ENCODE measurements around the gene INPP5A. TPM values are rescaled to one million over a fixed set of nuclear protein-coding genes. Genes with fewer than 3 reads are reported as not detected.

The INPP5A gene
- total and polyA plus RNA-seq, 9 of the 15 experiments (the other 6 are each of a cell fraction or from before 2014, with no cell fraction given) = 0.66 to 11.6 (median 7.7) TPM

DNA sequence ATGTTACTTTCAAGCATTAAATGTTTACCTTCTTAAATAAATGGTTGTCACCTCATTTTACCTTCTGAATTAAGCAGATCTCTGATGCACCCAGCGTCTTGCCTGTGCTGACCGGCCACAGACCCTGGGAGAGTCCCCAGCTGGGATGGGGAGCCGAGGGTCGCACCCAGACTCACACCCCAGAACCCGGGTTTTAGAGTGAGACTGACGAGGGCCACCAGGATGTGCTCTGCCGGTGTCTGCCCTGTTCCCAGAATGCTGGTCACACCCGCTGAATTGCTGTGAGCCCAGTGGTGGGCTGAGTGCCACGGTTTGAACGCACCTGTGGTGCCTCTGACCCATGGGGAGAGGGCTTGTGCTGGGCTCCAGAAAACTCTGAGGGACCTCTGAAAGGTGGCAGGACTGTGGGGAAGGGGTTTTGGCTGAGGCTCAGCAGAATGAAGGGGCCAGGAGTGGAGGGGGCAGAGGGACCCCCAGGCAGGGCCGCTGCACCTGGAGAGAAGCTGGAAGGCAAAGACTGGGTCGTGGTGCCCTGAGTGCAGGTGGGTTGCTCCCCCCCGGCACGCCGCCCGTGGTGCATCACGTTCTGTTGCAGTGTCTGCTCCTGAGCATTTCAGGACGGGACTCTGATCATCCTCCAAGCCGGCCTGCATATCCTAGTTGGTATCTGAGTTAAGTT lies 39.2 kb downstream of the INPP5A start (continued):
- TF ChIP-seq, protein P1, sequence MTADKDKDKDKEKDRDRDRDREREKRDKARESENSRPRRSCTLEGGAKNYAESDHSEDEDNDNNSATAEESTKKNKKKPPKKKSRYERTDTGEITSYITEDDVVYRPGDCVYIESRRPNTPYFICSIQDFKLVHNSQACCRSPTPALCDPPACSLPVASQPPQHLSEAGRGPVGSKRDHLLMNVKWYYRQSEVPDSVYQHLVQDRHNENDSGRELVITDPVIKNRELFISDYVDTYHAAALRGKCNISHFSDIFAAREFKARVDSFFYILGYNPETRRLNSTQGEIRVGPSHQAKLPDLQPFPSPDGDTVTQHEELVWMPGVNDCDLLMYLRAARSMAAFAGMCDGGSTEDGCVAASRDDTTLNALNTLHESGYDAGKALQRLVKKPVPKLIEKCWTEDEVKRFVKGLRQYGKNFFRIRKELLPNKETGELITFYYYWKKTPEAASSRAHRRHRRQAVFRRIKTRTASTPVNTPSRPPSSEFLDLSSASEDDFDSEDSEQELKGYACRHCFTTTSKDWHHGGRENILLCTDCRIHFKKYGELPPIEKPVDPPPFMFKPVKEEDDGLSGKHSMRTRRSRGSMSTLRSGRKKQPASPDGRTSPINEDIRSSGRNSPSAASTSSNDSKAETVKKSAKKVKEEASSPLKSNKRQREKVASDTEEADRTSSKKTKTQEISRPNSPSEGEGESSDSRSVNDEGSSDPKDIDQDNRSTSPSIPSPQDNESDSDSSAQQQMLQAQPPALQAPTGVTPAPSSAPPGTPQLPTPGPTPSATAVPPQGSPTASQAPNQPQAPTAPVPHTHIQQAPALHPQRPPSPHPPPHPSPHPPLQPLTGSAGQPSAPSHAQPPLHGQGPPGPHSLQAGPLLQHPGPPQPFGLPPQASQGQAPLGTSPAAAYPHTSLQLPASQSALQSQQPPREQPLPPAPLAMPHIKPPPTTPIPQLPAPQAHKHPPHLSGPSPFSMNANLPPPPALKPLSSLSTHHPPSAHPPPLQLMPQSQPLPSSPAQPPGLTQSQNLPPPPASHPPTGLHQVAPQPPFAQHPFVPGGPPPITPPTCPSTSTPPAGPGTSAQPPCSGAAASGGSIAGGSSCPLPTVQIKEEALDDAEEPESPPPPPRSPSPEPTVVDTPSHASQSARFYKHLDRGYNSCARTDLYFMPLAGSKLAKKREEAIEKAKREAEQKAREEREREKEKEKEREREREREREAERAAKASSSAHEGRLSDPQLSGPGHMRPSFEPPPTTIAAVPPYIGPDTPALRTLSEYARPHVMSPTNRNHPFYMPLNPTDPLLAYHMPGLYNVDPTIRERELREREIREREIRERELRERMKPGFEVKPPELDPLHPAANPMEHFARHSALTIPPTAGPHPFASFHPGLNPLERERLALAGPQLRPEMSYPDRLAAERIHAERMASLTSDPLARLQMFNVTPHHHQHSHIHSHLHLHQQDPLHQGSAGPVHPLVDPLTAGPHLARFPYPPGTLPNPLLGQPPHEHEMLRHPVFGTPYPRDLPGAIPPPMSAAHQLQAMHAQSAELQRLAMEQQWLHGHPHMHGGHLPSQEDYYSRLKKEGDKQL (CRISPR knock-in tag; IDR thresholded peaks at IDR 0.05; ENCODE audit: borderline replicate concordance) = no peak
- no peak for TF ChIP-seq TAF1 (IDR thresholded peaks at IDR 0.05; ENCODE audit: control insufficient read depth, extremely low read depth, insufficient read depth, low read length, severe bottlenecking)
- TF ChIP-seq HNRNPK (IDR thresholded peaks at IDR 0.05; ENCODE audit: low read depth, low read length, poor library complexity, severe bottlenecking) = no peak
- no peak for TF ChIP-seq ZNF140 (CRISPR knock-in tag; IDR thresholded peaks at IDR 0.05)
- no peak for TF ChIP-seq SOX6 (IDR thresholded peaks at IDR 0.05)
- TF ChIP-seq GTF2A2 (tag; IDR thresholded peaks at IDR 0.05) = no peak
- TF ChIP-seq ZNF695 (CRISPR knock-in tag; IDR thresholded peaks at IDR 0.05) = no peak
- TF ChIP-seq NCOR1 (IDR thresholded peaks at IDR 0.05) = no peak
- no peak for TF ChIP-seq NELFE (IDR thresholded peaks at IDR 0.05; ENCODE audit: insufficient read depth, insufficient read length)
- TF ChIP-seq FOXJ2 (tag; IDR thresholded peaks at IDR 0.05) = no peak
- TF ChIP-seq POLR2B (IDR thresholded peaks at IDR 0.05; ENCODE audit: low read depth, partially characterized antibody) = no peak
- TF ChIP-seq XRCC3 (IDR thresholded peaks at IDR 0.05) = no peak
- TF ChIP-seq ZZZ3 (IDR thresholded peaks at IDR 0.05) = no peak
- TF ChIP-seq HNRNPH1 (optimal IDR thresholded peaks at IDR 0.05; ENCODE audit: low read depth, low read length) = no peak
- TF ChIP-seq, protein P2, sequence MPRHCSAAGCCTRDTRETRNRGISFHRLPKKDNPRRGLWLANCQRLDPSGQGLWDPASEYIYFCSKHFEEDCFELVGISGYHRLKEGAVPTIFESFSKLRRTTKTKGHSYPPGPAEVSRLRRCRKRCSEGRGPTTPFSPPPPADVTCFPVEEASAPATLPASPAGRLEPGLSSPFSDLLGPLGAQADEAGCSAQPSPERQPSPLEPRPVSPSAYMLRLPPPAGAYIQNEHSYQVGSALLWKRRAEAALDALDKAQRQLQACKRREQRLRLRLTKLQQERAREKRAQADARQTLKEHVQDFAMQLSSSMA (CRISPR knock-in tag; IDR thresholded peaks at IDR 0.05) = no peak

Measured in K562 (cell line).